Activated CD4-positive, alpha-beta memory T cell treated with anti-CD3 and anti-CD28 coated beads, Interleukin-2, amount 10 ng/mL, durations not matched to agents 7 days and 5 days (primary cell): ENCODE data around the gene IMPA2. TPM values are rescaled to one million over a fixed set of nuclear protein-coding genes. Genes with fewer than 3 reads are reported as not detected.

ENCODE experiments used
- CTCF ChIA-PET: fragments of 350-600 bp; sonication (Branson Sonifier 250); formaldehyde crosslinking; loops from one replicate; lab custom pipeline; 2021; ENCODE audit warnings: antibody characterized with exemption, inconsistent platforms; lab: Charles Lee
- POLR2A ChIA-PET: fragments of 350-600 bp; sonication (Branson Sonifier 250); formaldehyde crosslinking; loops from one replicate; lab custom pipeline; 2021; ENCODE audit warnings: antibody characterized with exemption; lab: Charles Lee
- DNase-seq: peaks from one replicate; pipeline ENCODE4 v3.0.0-alpha.2; 2020
- H3K27ac Mint-ChIP-seq: one replicate; pipeline ENCODE4 v1.8.0; 2021; ENCODE audit warnings: mild to moderate bottlenecking, mixed read lengths
- H3K27me3 Mint-ChIP-seq: one replicate; pipeline ENCODE4 v1.8.0; 2021; ENCODE audit warnings: mixed read lengths
- H3K36me3 Mint-ChIP-seq: one replicate; pipeline ENCODE4 v1.8.0; 2021; ENCODE audit warnings: low read depth, mixed read lengths
- H3K4me1 Mint-ChIP-seq: one replicate; pipeline ENCODE4 v1.8.0; 2021; ENCODE audit warnings: mixed read lengths
- H3K4me3 Mint-ChIP-seq: one replicate; pipeline ENCODE4 v1.8.0; 2021; ENCODE audit warnings: mild to moderate bottlenecking, mixed read lengths
- H3K9me3 Mint-ChIP-seq: one replicate; pipeline ENCODE4 v1.8.0; 2021; ENCODE audit warnings: mixed read lengths
- total RNA-seq, 2 experiments: library from RNA; stranded (reverse); gene quantifications; one replicate each; pipeline ENCODE4 v1.2.3, GENCODE V29; 2021

The IMPA2 gene
- total RNA-seq, 2 experiments from 2014 or later: 12.6 to 15.4 TPM

DNA sequence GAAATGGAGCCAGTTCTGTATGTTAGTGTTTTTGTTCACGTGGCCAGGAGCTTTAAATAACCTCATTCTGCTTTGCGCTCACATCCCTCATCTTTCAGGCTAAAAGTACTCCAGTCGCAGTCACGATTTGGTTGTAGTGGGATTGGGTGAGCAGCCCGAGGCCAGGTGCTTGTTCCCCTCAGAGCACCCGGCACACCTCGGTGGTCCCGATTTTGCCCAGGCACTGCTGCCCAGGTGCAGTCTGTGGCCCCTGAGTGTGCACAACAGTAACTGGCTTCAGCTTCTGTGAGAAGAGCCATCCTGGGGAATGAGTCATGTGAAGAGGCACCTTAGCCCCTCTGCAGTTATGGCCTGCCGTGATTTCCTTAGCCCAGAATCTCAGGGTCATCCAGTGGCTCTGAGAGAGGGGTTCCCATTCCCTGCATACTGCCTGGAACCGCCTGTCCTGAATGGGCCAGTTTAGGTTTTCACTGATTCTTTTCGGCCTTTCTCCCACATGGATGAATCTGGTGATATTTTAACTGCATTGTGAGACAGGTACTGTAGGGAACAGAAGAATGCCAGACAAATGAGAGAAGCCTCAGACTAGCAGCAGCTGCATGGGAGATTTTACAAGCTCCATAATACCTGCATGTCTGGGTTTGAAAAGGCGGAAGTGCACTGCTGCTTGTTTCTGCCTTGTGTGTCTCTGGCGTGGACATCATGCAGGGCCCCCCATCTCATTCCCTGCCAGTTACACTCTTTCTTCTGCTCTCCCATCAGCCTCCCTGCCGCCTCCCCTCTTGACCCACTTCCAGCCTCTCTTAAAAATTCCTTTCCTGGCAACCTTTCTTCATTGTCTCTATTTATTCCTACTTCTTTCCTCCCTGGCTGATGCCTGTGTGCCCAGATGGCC is 33.5 kb downstream of the IMPA2 start:
- POLR2A ChIA-PET: no interaction called here
- no peak overlapping the region for H3K27ac Mint-ChIP-seq

DNA sequence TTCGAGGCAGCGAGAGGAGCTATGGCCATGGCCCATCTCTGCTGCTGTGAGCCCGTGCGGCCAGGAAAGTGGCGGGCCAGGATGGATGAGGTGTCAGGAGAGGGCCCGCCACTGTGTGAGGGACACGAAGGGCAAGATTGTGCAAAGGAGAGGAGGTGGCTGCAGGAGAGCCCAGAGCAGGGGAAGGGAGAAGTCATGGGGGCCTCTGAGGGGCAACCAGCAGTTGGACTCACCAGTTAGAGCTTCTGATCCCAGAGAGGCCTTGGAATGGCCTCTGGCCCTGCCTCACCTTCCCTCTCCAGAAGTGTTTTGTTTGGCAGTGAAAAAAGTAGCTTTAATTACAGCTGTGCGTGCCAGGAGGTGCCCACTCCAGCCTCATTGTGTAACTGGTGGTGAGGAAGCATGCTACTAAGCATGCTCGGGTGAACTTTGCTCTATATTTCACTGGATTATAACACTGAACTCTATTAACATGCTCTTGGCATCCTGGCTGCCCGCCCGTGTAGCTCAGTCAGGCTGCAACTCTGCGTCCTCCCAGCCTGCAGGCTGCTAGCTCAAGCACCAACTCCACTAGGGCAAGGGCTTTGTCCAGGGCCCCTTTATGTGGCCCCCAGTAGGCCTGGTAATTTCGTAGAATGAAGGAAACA is 34.2 kb downstream of the IMPA2 start:
- no peaks in the 10 kb centered on the region for H3K9me3 Mint-ChIP-seq
- H3K4me1 Mint-ChIP-seq: no peaks in the 10 kb centered on the region
- POLR2A ChIA-PET: no interaction called here
- no peak for DNase-seq
- CTCF ChIA-PET: interaction anchor here (0.6 kb wide), 1 partner anchor 40 kb away, joined by 3 read pairs; no protein-coding TSS in a partner anchor
- no peaks in the 10 kb centered on the region for H3K36me3 Mint-ChIP-seq
- no peak overlapping the region for H3K4me3 Mint-ChIP-seq
- no peak overlapping the region for H3K27ac Mint-ChIP-seq
- no peaks in the 10 kb centered on the region for H3K27me3 Mint-ChIP-seq

More for the DNA sequence above, 33.5 kb downstream of the IMPA2 start:
- CTCF ChIA-PET: no interaction called here
- no peak for DNase-seq
- H3K4me3 Mint-ChIP-seq: no peak overlapping the region
- no peaks in the 10 kb centered on the region for H3K36me3 Mint-ChIP-seq
- H3K27me3 Mint-ChIP-seq: no peaks in the 10 kb centered on the region
- no peaks in the 10 kb centered on the region for H3K4me1 Mint-ChIP-seq
- H3K9me3 Mint-ChIP-seq: no peaks in the 10 kb centered on the region

DNA sequence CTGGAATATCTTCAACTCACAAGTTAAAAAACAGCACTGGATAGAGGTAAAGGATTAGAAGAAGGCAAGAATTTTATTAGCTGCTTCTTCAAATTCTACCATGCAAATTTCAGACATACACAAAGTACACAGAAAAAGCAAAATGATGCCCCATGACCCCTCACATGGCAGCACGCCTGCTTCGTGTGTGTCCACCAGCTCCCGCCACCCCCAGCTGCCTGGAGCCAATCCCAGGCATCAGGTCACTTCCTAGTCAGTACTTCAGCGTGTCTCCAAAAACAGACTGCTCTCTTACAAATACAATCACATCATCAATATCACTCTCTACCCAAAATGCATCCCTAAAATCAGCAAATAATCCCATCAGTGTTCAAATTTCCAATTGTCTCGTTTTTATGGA is 35.8 kb downstream of the IMPA2 start:
- Mint-ChIP-seq H3K4me1 (no peaks in the 10 kb centered on the region), H3K36me3 (no peaks in the 10 kb centered on the region), H3K27ac (no peak overlapping the region), H3K9me3 (no peaks in the 10 kb centered on the region), H3K27me3 (no peaks in the 10 kb centered on the region), H3K4me3 (no peak overlapping the region)
- CTCF ChIA-PET: no interaction called here
- no peak for DNase-seq
- POLR2A ChIA-PET: no interaction called here

DNA sequence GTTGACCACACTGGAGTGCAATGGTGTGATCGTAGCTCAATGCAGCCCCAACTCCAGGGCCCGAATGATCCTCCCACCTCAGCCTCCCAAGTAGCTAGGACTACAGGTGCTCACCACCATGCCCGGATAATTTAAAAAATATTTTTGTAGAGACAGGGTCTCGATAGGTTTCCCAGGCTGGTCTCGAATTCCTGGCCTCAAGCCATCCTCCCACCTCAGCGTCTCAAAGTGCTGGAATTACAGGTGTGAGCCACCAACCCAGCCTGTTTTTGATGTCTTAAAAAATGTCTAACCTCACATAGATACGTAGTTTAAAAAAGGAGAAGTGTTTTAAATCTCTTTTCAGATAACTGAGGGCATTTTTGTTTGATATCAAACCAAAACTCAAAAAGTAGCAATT is 37.6 kb downstream of the IMPA2 start:
- ChIA-PET POLR2A (no interaction called here), CTCF (interaction anchor here (1.4 to 1.8 kb wide), 2 partner anchors 24 to 81 kb away, joined by 7 to 8 read pairs; no protein-coding TSS in a partner anchor)
- Mint-ChIP-seq H3K36me3 (no peaks in the 10 kb centered on the region), H3K27ac (no peak overlapping the region), H3K4me3 (no peak overlapping the region), H3K27me3 (no peaks in the 10 kb centered on the region), H3K9me3 (no peaks in the 10 kb centered on the region), H3K4me1 (no peaks in the 10 kb centered on the region)
- no peak for DNase-seq

DNA sequence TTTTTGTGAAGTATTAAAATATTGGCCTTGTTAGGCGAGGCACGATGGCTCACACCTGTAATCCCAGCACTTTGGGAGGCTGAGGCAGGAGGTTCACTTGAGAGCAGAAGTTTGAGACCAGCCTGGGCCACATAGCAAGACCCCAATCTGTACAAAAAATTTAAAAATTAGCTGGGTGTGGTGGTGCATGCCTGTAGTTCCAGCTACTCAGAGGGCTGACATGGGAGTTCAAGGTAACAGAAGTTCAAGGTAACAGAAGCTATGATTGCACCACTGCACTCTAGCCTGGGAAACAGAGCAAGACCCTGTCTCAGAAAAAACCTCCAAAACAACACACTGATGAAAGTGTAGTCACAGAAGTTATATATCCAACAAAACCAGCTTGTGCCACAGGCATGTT is 39.8 kb downstream of the IMPA2 start:
- Mint-ChIP-seq H3K27ac (no peak overlapping the region), H3K4me3 (no peak overlapping the region), H3K9me3 (no peaks in the 10 kb centered on the region), H3K27me3 (no peaks in the 10 kb centered on the region), H3K4me1 (no peaks in the 10 kb centered on the region), H3K36me3 (no peaks in the 10 kb centered on the region)
- ChIA-PET CTCF (interaction anchor here (1.0 kb wide), 2 partner anchors 25 to 84 kb away, joined by 4 read pairs; no protein-coding TSS in a partner anchor), POLR2A (interaction anchor here (0.6 kb wide), 1 partner anchor 799 kb away, joined by 3 read pairs; no protein-coding TSS in a partner anchor)
- DNase-seq: no peak

DNA sequence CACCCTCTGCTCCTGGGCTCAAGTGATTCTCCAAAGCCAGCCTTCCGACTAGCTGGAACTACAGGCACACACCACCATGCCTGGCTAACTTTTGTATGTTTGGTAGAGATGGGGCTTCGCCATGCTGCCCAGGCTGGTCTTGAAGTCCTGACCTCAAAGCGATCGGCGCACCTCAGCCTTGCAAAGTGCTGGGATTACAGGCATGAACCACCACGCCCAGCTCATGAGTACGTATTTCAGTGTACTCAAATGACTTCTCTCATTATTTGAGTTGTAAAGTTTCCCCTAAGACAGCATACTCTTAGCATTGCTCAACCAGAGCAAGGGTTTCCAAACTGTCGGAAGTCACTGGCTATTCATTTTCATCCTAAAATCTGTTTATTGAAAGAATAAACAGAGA is 40.3 kb downstream of the IMPA2 start:
- H3K27ac Mint-ChIP-seq: no peak overlapping the region
- H3K27me3 Mint-ChIP-seq: no peaks in the 10 kb centered on the region
- ChIA-PET POLR2A (no interaction called here), CTCF (interaction anchor here (1.0 kb wide), 1 partner anchor 26 kb away, joined by 4 read pairs; no protein-coding TSS in a partner anchor)
- no peak for DNase-seq
- no peaks in the 10 kb centered on the region for H3K36me3 Mint-ChIP-seq
- H3K9me3 Mint-ChIP-seq: no peaks in the 10 kb centered on the region
- no peaks in the 10 kb centered on the region for H3K4me1 Mint-ChIP-seq
- no peak overlapping the region for H3K4me3 Mint-ChIP-seq

DNA sequence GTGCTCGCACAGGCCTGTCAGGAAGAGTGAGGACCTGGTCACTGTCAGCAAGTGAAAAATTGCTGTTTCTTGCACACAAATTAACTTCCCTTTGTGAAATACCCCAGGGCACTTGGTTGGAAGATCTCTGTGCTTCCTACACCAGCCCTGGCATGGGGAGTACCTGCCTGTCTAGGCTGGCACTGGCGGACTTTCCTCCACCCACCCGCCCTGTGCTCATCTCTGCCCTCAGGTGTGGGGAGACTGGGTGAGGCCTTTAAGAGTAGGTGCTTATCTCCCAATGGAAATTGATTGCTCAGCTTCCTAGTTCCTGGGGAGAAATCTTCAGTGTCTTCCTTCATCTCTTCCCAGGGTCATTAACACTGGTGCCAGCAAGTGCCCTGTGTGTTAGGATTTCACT is 42.1 kb downstream of the IMPA2 start:
- ChIA-PET POLR2A (no interaction called here), CTCF (no interaction called here)
- H3K4me3 Mint-ChIP-seq: no peak overlapping the region
- no peak for DNase-seq
- H3K9me3 Mint-ChIP-seq: no peaks in the 10 kb centered on the region
- no peaks in the 10 kb centered on the region for H3K36me3 Mint-ChIP-seq
- no peaks in the 10 kb centered on the region for H3K4me1 Mint-ChIP-seq
- H3K27ac Mint-ChIP-seq: no peak overlapping the region
- H3K27me3 Mint-ChIP-seq: no peaks in the 10 kb centered on the region

DNA sequence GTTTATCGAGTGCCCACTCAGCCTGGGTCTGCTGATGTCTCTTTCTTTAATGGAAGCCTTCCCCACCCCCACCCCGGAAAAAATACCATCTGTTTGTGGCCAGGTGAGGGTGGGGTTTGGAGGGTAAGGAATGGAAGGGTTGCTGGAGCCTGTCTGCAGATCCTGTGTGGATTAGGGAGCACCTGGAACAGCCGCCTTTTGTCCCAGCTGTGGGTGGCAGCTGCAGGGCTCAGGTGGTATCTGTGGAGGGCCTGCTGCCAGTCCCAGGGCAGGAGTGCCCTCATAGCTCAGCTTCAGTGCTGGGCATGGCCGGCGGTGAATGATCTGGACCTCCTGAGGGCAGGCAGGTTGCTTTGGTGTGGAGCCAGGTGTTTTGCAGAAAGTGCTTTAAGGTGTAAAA is 45.3 kb downstream of the IMPA2 start:
- Mint-ChIP-seq H3K36me3 (no peaks in the 10 kb centered on the region), H3K4me1 (peaks cover 3% of the 10 kb centered on the region), H3K4me3 (no peak overlapping the region), H3K9me3 (no peaks in the 10 kb centered on the region), H3K27ac (no peak overlapping the region), H3K27me3 (no peaks in the 10 kb centered on the region)
- DNase-seq: no peak
- POLR2A ChIA-PET: no interaction called here
- CTCF ChIA-PET: no interaction called here

DNA sequence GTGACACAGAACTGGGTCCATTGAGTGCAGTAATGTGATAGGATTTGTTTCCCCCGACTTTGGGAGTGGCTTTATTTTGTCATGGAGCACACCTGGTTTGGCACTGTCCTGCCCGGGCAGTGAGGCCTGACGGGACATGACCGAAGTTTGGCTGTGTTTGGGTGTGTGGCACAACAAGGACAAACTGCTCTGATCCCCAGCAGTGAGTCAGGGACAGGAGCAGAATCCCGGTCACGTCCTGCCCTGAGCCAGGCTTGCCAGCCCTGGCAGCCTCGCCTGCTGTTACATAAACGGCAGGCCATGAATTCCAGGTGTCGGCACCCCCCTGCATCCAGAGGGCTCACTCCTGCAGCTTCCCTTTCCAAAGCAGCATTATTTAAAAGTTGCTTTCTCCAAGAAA is 45.7 kb downstream of the IMPA2 start:
- ChIA-PET POLR2A (no interaction called here), CTCF (no interaction called here)
- Mint-ChIP-seq H3K4me3 (no peak overlapping the region), H3K27me3 (no peaks in the 10 kb centered on the region), H3K36me3 (no peaks in the 10 kb centered on the region), H3K9me3 (no peaks in the 10 kb centered on the region), H3K4me1 (peaks cover 3% of the 10 kb centered on the region), H3K27ac (no peak overlapping the region)
- no peak for DNase-seq

DNA sequence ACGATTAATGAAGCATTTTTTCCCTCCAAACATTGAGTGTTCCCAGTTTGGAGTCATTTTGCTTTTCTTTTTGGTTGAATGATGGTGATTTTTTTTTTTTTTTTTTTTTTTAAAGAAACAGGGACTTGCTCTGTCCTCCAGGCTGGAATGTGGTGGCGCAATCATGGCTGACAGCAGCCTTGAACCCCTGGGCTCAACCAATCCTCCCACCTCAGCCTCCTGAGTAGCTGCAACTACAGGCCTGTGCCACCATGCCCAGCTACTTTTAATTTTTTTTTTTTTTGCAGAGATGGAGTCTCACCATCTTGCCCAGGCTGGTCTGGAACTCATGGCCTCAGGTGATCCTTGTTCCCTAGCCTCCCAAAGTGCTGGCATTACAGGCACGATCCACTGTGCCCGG is 46.2 kb downstream of the IMPA2 start:
- POLR2A ChIA-PET: no interaction called here
- no peak for DNase-seq
- H3K27me3 Mint-ChIP-seq: no peaks in the 10 kb centered on the region
- CTCF ChIA-PET: no interaction called here
- no peaks in the 10 kb centered on the region for H3K9me3 Mint-ChIP-seq
- H3K4me3 Mint-ChIP-seq: no peak overlapping the region
- no peaks in the 10 kb centered on the region for H3K36me3 Mint-ChIP-seq
- no peak overlapping the region for H3K27ac Mint-ChIP-seq
- peaks cover 3% of the 10 kb centered on the region for H3K4me1 Mint-ChIP-seq

DNA sequence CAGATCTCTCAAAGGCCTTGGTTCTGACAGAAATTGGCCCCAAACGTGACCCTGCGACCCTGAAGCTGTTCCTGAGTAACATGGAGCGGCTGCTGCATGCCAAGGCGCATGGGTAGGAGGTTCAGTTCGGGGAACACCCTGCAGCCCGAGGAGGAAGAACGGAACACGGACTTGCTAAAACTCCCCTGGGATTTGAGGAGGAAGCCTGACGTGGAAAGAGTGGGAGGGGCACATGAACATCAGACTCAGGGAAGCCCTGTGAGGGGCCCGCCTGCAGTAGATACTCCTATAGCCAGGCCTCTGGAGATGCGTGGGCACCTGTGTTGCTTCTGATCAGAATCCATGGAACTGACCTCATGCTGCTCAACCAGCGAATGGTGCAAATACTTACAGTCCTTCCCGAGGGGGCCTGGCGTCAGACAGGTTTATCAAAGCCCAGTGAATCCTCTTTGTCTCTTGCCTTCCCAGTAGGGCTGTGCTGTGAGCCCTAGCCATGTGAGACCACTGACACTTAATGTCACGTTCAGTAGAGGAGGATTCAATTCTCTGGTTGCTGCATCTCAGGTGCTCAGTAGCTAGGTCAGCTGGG is 46.8 kb downstream of the IMPA2 start:
- ChIA-PET POLR2A (no interaction called here), CTCF (interaction anchor here (2.8 kb wide), 1 partner anchor 10 kb away, joined by 10 read pairs; no protein-coding TSS in a partner anchor)
- Mint-ChIP-seq H3K4me3 (no peak overlapping the region), H3K27ac (no peak overlapping the region), H3K36me3 (no peaks in the 10 kb centered on the region), H3K9me3 (no peaks in the 10 kb centered on the region), H3K27me3 (no peaks in the 10 kb centered on the region), H3K4me1 (peaks cover 3% of the 10 kb centered on the region)
- no peak for DNase-seq

DNA sequence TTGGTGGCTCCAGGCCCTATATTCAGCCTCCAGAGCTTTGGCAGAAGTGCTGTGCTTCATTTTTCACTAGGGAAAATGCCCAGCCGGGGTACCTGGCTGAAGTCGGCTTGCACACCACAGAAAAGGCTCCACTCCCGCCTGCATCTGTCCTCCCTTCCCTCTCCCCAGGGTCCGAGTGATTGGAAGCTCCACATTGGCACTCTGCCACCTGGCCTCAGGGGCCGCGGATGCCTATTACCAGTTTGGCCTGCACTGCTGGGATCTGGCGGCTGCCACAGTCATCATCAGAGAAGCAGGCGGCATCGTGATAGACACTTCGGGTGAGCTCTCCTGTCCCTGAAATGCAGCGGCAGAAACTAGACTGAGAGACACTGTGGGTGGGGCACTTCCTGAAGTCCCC is 47.4 kb downstream of the IMPA2 start:
- Mint-ChIP-seq H3K27ac (no peak overlapping the region), H3K4me3 (no peak overlapping the region), H3K4me1 (peaks cover 3% of the 10 kb centered on the region), H3K27me3 (no peaks in the 10 kb centered on the region), H3K36me3 (no peaks in the 10 kb centered on the region), H3K9me3 (no peaks in the 10 kb centered on the region)
- CTCF ChIA-PET: interaction anchor here (1.4 to 2.8 kb wide), 2 partner anchors 10 to 33 kb away, joined by 3 to 10 read pairs; no protein-coding TSS in a partner anchor
- no peak for DNase-seq
- POLR2A ChIA-PET: no interaction called here
